DLD1 (cell line): ENCODE results near the gene POMT1.

Source experiments
- in situ Hi-C: cut with HindIII; loops from 2 replicates; pipeline ENCODE4 v1.10.0; 2017; ENCODE audit warnings: low sequenced_read_pairs

The POMT1 gene

GRCh38 chr9:131476777-131477345 is 25.9 kb upstream of the POMT1 start:
- in situ Hi-C loops = no loop called here

GRCh38 chr9:131477367-131477766 is 25.4 kb upstream of the POMT1 start:
- in situ Hi-C loops = no loop called here

- in situ Hi-C loops = no loop called here
Measured at GRCh38 chr9:131477816-131478419, 24.8 kb upstream of the POMT1 start.

GRCh38 chr9:131478421-131478868 is 24.3 kb upstream of the POMT1 start:
- in situ Hi-C loops = no loop called here

- in situ Hi-C loops = no loop called here
Measured at GRCh38 chr9:131478911-131479310, 23.8 kb upstream of the POMT1 start.

DNA sequence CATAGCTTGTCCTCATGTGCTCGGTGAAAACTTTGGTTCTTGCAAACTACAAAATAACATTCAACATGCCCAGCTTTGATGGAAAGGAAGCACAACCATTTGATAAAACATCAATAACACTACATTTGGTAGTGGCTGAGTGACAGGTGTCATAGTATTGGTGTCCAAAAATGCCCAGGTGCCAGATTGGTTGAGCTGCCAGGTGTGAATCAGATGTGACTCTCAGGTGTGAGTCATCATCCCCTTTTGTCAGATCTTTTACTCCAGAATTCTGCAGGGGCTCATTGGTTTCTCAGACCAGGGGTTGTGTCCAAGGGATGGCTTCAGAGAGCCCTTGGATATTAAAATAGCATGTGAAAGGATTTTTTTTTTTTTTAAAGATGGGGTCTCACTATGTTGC is 22.5 kb upstream of the POMT1 start:
- in situ Hi-C loops = no loop called here

DNA sequence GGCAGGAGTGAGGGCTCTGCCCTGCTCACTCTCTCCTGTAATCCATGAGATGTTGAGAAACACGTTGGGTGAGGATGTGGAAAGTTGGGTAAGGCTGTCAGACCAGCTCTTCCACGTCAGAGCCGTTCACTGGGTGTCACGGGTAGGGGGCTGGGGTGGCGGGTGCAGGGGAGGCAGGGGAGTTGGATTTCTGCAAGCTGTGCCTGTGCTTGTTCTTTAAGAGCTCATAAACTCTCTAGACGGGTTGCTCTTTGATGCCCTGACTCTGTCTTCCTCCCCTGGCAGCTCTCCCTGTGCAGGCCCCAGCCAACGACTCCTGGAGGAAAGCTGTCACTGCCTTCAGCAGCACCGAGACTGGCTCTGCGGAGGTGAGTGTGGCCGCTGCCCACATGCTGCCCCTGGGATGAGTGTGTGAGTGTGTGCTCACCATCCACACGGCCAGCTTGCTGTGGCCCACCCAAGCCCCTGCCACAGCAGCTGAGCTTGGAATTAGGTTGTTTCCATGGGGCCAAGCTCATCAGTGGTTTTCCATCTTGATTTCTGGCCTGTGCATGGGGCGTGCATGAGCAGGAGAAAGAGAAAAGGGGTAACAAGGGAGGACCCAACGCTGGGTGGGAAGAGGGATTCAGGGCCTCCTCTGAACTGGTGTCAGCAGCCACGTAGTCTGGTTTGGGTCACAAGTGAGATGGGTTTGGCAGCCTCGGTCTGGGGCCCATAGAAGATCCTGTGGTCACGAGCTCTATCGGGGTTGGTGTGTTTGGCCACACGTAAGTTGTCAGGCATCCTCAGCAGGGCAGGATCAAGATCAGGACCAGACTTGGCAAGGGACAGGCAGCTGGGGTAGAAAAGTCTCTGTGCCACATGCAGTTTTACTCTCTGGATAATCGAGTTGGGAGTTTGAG is 21.0 kb upstream of the POMT1 start:
- in situ Hi-C loops = no loop called here

GRCh38 chr9:131482343-131483006 is 20.2 kb upstream of the POMT1 start:
- in situ Hi-C loops = no loop called here

GRCh38 chr9:131483319-131484050 is 19.2 kb upstream of the POMT1 start:
- in situ Hi-C loops = no loop called here

DNA sequence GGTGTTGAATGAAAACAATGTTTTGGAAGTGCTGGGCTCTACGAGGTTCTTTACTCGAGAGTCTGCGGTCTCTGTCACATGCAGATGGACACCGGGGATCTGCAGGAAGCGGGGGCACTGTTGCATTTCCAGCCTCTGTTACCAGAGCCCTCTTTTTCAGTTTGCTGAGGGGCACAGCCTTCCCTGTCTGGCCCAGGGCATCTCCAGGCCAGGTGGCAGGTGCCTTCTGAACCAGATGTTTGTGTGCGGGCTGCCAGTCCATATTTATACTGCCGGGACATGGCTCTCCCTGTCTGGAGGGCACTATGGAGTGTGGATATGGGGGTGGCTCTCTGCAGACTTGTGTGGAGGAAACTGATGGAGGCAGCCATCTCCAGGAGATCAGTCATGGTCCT is 18.7 kb upstream of the POMT1 start:
- in situ Hi-C loops = no loop called here

DNA sequence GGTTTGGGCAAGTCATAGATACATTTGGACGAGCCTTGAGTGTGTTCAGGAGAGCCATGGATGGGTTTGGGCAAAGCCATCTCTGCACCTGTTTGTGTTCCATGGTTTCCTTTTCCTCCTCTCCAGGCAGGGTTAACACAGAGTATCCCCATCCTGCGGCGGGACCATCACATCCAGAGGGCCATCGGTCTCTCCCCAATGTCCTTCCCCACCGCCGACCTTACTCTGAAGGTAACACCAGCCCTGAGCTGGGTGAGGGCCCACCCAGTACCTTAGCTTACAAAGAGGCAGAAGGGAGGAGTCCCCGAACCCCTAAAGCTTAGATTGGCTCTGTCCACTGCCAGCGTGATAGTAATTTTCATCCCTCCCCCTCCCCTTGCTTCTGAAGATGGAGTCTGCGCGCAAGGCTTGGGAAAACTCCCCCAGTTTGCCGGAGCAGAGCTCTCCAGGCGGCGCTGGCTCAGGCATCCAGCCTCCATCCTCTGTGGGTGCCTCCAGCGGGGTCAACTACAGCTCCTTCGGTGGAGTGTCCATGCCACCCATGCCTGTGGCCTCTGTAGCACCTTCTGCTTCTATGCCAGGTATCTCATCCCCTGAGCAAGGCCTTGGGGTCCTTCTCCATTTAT is 18.0 kb upstream of the POMT1 start:
- in situ Hi-C loops = no loop called here

GRCh38 chr9:131485206-131485605 is 17.5 kb upstream of the POMT1 start:
- in situ Hi-C loops = no loop called here

- in situ Hi-C loops = no loop called here
Measured at GRCh38 chr9:131485728-131486422, 16.8 kb upstream of the POMT1 start.

- in situ Hi-C loops = no loop called here
Measured at GRCh38 chr9:131487001-131487400, 15.7 kb upstream of the POMT1 start.

GRCh38 chr9:131487621-131488031 is 15.1 kb upstream of the POMT1 start:
- in situ Hi-C loops = no loop called here

DNA sequence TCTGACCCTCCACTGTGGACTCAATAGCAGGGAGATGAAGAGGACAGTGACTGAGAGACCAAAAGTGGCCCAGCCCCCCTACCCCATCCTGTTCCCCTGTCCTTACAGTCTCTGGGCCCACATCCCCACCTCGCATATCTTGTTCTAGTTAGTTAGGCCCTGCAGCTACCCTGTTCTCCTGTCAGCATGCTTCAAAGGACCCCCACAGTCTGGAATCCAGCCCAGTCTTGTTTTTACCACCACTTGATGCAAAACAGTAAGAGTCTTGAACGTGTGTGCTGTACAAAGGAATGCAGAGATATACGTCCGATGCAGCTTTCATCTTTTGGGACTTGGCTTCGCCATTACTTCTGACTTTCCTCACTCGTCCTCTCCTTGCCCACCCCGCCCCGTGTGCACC is 12.2 kb upstream of the POMT1 start:
- in situ Hi-C loops = no loop called here

DNA sequence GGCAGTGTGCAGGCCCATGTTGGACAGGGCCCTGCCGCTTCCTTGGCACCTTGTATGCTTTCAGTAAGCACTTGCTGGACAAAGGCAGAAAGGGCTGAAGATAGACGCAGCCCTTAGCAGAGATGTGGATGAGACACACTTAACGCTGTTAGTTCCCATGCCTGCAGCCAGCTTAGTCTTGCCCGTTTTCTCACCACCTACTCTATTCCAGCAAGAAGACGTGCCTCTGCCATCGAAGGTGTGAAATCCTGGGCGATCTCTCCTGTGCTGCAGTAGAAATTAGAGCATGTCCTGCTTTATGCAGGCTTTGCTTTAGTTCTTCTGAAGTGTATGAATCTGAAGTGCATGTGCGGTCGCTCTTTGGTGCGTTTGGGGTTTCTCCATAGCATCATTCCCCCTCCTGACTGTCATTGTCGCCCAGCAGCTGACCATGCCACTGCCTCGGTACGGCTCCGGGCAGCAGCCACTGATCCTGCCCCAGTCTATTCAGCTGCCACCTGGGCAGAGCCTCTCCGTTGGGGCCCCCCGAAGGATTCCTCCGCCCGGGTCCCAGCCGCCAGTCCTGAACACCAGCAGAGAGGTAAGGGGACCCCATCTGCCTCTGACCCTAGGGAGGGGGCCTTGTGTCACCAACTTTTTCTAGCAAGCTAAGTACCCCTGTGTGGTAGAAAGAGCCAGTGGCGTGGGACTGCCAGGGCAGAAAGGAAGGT is 11.6 kb upstream of the POMT1 start:
- in situ Hi-C loops = no loop called here

GRCh38 chr9:131492070-131492469 is 10.6 kb upstream of the POMT1 start:
- in situ Hi-C loops = no loop called here

DNA sequence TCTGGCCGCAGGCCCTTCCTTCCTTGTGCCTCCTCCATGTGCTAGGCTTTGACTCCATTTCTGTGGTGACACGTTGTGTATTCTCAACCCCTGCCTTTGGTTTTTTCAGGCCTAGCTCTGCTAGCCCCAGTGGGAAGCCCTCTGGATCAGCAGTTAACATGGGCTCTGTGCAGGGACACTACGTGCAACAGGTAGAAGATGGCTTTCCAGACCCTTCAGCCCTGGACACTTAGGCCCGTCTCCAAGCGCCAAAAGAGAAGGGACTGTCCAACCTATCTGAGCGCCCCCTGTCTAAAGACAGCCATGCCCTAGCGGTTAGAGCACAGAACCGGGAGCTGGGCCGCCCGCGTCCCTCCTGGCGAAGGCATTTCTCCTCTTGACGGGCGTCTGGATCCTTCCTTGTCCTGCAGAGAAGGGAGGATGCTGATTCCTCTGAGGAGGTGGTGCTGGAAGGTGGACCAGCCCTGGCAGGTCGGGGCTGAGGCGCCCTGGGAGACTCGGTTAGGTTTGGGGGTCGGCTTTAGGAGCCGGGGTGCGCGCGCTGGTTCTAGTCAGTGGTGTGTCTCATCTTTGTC is 8.3 kb upstream of the POMT1 start:
- in situ Hi-C loops = no loop called here
